ENCODE results near the gene SMG9.

SMG9 gene

GRCh38 chr19:43784981-43785808, 30.4 kb upstream of the SMG9 start (continued):
- TF ChIP-seq ZNF16 (tag by site-specific recombination; IDR thresholded peaks at IDR 0.05; ENCODE audit: low read depth) (no peak), ZNF133 (tag by site-specific recombination; IDR thresholded peaks at IDR 0.05) (no peak), ZBTB20 (tag by site-specific recombination; IDR thresholded peaks at IDR 0.05) (no peak), ZNF324 (tag by site-specific recombination; IDR thresholded peaks at IDR 0.05) (no peak; the same call in 1 of the 2 replicates), HOXA7 (CRISPR knock-in tag; IDR thresholded peaks at IDR 0.05; ENCODE audit: borderline replicate concordance) (no peak), ZBTB1 (tag by site-specific recombination; IDR thresholded peaks at IDR 0.05) (no peak), ZNF600 (tag by site-specific recombination; IDR thresholded peaks at IDR 0.05) (0 out of 2 replicates have a peak, but pooled peaks have one; percentile 24), MZF1 (tag by site-specific recombination; IDR thresholded peaks at IDR 0.05; ENCODE audit: borderline replicate concordance) (0 out of 2 replicates have a peak, but pooled peaks have one; percentile 48), ZNF24 (tag by site-specific recombination; IDR thresholded peaks at IDR 0.05) (peak; percentile 58), ZNF354C (tag by site-specific recombination; IDR thresholded peaks at IDR 0.05; ENCODE audit: borderline replicate concordance, low read depth) (no peak), PRDM1 (tag by site-specific recombination; IDR thresholded peaks at IDR 0.05) (peak; percentile 90), ZEB2 (tag by site-specific recombination; IDR thresholded peaks at IDR 0.05) (peak; percentile 76), ZNF292 (tag by site-specific recombination; IDR thresholded peaks at IDR 0.05; ENCODE audit: borderline replicate concordance, low read depth) (no peak), ZNF660 (tag by site-specific recombination; IDR thresholded peaks at IDR 0.05) (peak; percentile 93), ZNF513 (tag by site-specific recombination; IDR thresholded peaks at IDR 0.05) (no peak), ELK4 (IDR thresholded peaks at IDR 0.05; ENCODE audit: borderline replicate concordance, low read depth, low read length) (no peak), ZNF792 (tag by site-specific recombination; IDR thresholded peaks at IDR 0.05) (peak; percentile 14; the same call in 1 of the 2 replicates), ZFHX2 (tag by site-specific recombination; conservative IDR thresholded peaks at IDR 0.05) (no peak), KLF1 (tag by site-specific recombination; IDR thresholded peaks at IDR 0.05) (no peak; the same call in 1 of the 2 replicates), ZNF362 (tag by site-specific recombination; IDR thresholded peaks at IDR 0.05) (no peak), ZNF248 (tag by site-specific recombination; IDR thresholded peaks at IDR 0.05) (no peak), ZNF10 (tag by site-specific recombination; IDR thresholded peaks at IDR 0.05) (0 out of 2 replicates have a peak, but pooled peaks have one; percentile 40), ZBTB17 (tag by site-specific recombination; IDR thresholded peaks at IDR 0.05) (peak; percentile 97), KLF9 (tag by site-specific recombination; IDR thresholded peaks at IDR 0.05; ENCODE audit: low read depth) (0 out of 2 replicates have a peak, but pooled peaks have one; percentile 9), ZFP69B (tag by site-specific recombination; IDR thresholded peaks at IDR 0.05) (peak; percentile 36; the same call in 1 of the 2 replicates), ZFP37 (tag by site-specific recombination; IDR thresholded peaks at IDR 0.05) (peak; percentile 74), BCL6B (tag by site-specific recombination; IDR thresholded peaks at IDR 0.05) (no peak), ZNF658 (tag by site-specific recombination; IDR thresholded peaks at IDR 0.05) (no peak)
- TF ChIP-seq, protein P1, sequence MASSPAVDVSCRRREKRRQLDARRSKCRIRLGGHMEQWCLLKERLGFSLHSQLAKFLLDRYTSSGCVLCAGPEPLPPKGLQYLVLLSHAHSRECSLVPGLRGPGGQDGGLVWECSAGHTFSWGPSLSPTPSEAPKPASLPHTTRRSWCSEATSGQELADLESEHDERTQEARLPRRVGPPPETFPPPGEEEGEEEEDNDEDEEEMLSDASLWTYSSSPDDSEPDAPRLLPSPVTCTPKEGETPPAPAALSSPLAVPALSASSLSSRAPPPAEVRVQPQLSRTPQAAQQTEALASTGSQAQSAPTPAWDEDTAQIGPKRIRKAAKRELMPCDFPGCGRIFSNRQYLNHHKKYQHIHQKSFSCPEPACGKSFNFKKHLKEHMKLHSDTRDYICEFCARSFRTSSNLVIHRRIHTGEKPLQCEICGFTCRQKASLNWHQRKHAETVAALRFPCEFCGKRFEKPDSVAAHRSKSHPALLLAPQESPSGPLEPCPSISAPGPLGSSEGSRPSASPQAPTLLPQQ (tag by site-specific recombination; IDR thresholded peaks at IDR 0.05): peak; percentile 62
- TF ChIP-seq, protein P2, sequence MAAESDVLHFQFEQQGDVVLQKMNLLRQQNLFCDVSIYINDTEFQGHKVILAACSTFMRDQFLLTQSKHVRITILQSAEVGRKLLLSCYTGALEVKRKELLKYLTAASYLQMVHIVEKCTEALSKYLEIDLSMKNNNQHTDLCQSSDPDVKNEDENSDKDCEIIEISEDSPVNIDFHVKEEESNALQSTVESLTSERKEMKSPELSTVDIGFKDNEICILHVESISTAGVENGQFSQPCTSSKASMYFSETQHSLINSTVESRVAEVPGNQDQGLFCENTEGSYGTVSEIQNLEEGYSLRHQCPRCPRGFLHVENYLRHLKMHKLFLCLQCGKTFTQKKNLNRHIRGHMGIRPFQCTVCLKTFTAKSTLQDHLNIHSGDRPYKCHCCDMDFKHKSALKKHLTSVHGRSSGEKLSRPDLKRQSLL (tag by site-specific recombination; IDR thresholded peaks at IDR 0.05): 0 out of 2 replicates have a peak, but pooled peaks have one; percentile 7
- TF ChIP-seq, protein P3, sequence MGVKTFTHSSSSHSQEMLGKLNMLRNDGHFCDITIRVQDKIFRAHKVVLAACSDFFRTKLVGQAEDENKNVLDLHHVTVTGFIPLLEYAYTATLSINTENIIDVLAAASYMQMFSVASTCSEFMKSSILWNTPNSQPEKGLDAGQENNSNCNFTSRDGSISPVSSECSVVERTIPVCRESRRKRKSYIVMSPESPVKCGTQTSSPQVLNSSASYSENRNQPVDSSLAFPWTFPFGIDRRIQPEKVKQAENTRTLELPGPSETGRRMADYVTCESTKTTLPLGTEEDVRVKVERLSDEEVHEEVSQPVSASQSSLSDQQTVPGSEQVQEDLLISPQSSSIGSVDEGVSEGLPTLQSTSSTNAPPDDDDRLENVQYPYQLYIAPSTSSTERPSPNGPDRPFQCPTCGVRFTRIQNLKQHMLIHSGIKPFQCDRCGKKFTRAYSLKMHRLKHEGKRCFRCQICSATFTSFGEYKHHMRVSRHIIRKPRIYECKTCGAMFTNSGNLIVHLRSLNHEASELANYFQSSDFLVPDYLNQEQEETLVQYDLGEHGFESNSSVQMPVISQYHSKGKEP (tag by site-specific recombination; IDR thresholded peaks at IDR 0.05): no peak
